Chondrocyte (in vitro differentiated cells): Measurements from ENCODE around the gene DCDC1. TPM values are rescaled to one million over a fixed set of nuclear protein-coding genes. Genes with fewer than 3 reads are reported as not detected.

ENCODE experiments used
- DNase-seq: peaks from one replicate; pipeline ENCODE4 v3.0.0; 2021; ENCODE audit warnings: mixed read lengths, low spot score
- H3K27ac Mint-ChIP-seq: one replicate; pipeline ENCODE4 v1.8.0; 2021; ENCODE audit warnings: mild to moderate bottlenecking, moderate library complexity, mixed read lengths; ENCODE audit not compliant: unreplicated experiment
- H3K27me3 Mint-ChIP-seq: 2 replicates; pipeline ENCODE4 v1.8.0; 2021; ENCODE audit warnings: low read depth, mixed read lengths
- H3K36me3 Mint-ChIP-seq: 2 replicates; pipeline ENCODE4 v1.8.0; 2021; ENCODE audit warnings: low read depth, mixed read lengths
- H3K4me1 Mint-ChIP-seq: 2 replicates; pipeline ENCODE4 v1.8.0; 2021; ENCODE audit warnings: low read depth, mild to moderate bottlenecking, mixed read lengths
- H3K4me3 Mint-ChIP-seq: one replicate; pipeline ENCODE4 v1.8.0; 2021; ENCODE audit warnings: mild to moderate bottlenecking, moderate library complexity, mixed read lengths; ENCODE audit not compliant: unreplicated experiment
- H3K9me3 Mint-ChIP-seq: 2 replicates; pipeline ENCODE4 v1.8.0; 2021; ENCODE audit warnings: low read depth, mixed read lengths
- total RNA-seq: library from RNA; stranded (reverse); gene quantifications from 3 replicates; pipeline ENCODE4 v1.2.1, GENCODE V29; 2021
- TF ChIP-seq, protein P1 (sequence below): fragments of 200-600 bp; sonication (generic); IDR thresholded peaks from 2 replicates; pipeline ENCODE4 v1.5.0; 2021; ENCODE audit warnings: antibody characterized with exemption, mild to moderate bottlenecking, moderate library complexity

DCDC1 gene
- total RNA-seq, 1 donor from 2014 or later = not detected

DNA sequence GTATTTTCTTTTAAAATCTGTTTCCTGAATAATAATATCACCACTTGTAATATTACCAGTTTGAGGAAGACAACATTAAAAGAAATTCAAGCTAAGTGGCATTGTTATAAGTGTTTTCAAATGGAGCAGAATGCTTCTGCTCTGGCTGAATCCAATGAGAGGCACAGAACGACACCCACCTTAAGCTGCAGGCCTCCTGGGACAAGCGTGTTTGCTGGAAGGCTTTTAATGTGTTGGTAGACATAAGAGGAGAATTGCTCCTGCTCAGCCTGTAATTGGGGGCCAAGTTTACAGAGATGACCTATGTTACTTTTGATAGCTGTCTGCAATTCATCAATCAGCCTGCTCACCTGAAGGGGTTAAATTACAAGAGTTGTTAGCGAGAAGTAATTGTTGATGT is 242.2 kb downstream of the DCDC1 start:
- H3K4me3 Mint-ChIP-seq = no peak overlapping the region
- no peaks in the 10 kb centered on the region for H3K36me3 Mint-ChIP-seq
- DNase-seq = no peak
- no peaks in the 10 kb centered on the region for H3K4me1 Mint-ChIP-seq
- peaks cover 1% of the 10 kb centered on the region for H3K27me3 Mint-ChIP-seq
- TF ChIP-seq, protein P1, sequence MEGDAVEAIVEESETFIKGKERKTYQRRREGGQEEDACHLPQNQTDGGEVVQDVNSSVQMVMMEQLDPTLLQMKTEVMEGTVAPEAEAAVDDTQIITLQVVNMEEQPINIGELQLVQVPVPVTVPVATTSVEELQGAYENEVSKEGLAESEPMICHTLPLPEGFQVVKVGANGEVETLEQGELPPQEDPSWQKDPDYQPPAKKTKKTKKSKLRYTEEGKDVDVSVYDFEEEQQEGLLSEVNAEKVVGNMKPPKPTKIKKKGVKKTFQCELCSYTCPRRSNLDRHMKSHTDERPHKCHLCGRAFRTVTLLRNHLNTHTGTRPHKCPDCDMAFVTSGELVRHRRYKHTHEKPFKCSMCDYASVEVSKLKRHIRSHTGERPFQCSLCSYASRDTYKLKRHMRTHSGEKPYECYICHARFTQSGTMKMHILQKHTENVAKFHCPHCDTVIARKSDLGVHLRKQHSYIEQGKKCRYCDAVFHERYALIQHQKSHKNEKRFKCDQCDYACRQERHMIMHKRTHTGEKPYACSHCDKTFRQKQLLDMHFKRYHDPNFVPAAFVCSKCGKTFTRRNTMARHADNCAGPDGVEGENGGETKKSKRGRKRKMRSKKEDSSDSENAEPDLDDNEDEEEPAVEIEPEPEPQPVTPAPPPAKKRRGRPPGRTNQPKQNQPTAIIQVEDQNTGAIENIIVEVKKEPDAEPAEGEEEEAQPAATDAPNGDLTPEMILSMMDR = no peak
- peaks cover 5% of the 10 kb centered on the region for H3K9me3 Mint-ChIP-seq
- H3K27ac Mint-ChIP-seq = no peak overlapping the region

DNA sequence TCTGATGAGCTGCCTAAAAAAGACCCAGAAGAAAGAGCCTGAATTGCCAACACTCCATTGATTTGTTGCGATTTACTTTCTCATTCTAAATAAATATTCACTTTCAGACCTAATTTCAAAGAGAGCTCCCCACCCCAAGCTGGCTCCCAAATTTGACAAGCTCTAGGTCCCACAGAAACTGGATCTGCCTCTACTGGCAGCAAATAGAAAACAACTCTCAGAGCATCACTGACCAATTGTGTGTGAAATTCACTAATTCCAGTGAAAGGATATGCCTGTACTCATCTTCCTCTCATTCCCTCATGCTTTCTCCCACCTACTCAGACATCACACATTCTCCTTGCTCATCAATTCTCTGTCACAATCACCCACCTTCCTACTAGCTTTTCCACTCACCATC is 249.1 kb downstream of the DCDC1 start:
- no peak overlapping the region for H3K27ac Mint-ChIP-seq
- H3K36me3 Mint-ChIP-seq = no peaks in the 10 kb centered on the region
- no peak overlapping the region for H3K4me3 Mint-ChIP-seq
- no peak for DNase-seq
- TF ChIP-seq, protein P1 = no peak
- no peaks in the 10 kb centered on the region for H3K4me1 Mint-ChIP-seq
- H3K9me3 Mint-ChIP-seq = peaks cover 5% of the 10 kb centered on the region
- H3K27me3 Mint-ChIP-seq = peaks cover 2% of the 10 kb centered on the region

DNA sequence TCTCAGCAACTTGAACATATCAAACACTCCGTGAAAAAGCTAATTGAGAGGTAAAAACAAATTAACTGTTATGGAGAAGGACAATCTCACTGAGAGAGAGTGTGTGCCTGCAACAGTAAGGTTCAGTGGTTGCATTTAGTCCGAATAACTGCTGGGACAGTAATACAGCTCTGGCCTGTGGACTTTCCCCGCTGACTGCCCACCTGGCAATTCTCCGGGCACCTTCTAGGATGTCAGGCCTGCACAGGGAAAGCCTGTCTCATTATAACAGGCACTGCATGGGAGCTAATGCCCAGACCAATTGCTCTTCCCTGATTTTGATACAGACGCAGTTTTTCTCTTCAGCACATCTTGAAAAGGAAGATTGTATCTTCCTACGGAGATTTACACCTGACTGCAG is 251.0 kb downstream of the DCDC1 start:
- Mint-ChIP-seq H3K9me3 (no peaks in the 10 kb centered on the region), H3K27me3 (peaks cover 2% of the 10 kb centered on the region), H3K36me3 (no peaks in the 10 kb centered on the region), H3K4me1 (no peaks in the 10 kb centered on the region), H3K4me3 (no peak overlapping the region), H3K27ac (no peak overlapping the region)
- TF ChIP-seq, protein P1 = no peak
- no peak for DNase-seq

DNA sequence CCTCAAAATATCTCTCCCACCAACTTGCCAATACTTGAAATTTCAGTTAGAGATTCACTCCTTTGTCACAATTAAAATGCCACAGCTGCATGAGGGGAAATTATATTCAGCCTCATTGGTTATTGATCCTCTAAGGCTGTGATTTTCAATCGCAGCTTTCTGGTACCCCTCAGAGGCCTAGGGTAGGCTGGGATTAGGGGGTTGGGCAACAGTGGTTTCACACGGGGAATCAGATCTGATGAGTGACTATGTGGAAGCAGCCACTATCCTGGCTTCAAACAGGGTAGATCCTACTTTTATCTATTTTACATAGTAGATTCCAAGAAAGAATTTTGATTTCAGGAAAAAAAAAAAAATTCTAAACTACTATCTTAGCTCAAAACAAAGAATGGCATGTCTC is 252.5 kb downstream of the DCDC1 start:
- TF ChIP-seq, protein P1 = no peak
- Mint-ChIP-seq H3K4me1 (no peaks in the 10 kb centered on the region), H3K9me3 (no peaks in the 10 kb centered on the region), H3K27me3 (peaks cover 2% of the 10 kb centered on the region), H3K36me3 (no peaks in the 10 kb centered on the region), H3K27ac (no peak overlapping the region), H3K4me3 (no peak overlapping the region)
- DNase-seq = no peak

DNA sequence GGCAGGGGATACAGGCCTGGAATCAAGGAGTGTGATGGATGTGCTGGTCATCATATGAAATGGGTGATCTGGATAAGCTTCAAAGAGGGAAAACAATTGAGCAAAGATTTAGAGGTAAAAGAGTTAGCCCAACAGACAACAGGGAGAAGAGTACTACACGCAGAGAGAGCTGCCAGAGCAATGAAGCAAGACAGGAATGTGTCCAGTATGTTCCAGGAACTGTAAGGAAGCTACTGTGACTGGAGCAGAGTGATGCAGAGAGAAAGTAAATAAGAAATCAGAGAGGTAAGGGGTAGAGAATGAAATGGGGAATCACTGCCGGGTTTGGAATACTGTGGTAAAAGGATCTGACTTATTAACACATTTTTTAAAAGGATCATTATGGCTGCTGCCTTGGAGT is 255.1 kb downstream of the DCDC1 start:
- no peaks in the 10 kb centered on the region for H3K36me3 Mint-ChIP-seq
- H3K9me3 Mint-ChIP-seq = no peaks in the 10 kb centered on the region
- no peaks in the 10 kb centered on the region for H3K4me1 Mint-ChIP-seq
- TF ChIP-seq, protein P1 = no peak
- no peak for DNase-seq
- peaks cover 6% of the 10 kb centered on the region for H3K27me3 Mint-ChIP-seq
- H3K4me3 Mint-ChIP-seq = no peak overlapping the region
- H3K27ac Mint-ChIP-seq = no peak overlapping the region
